ENCODE measurements around the gene TNIK. TPM values are rescaled to one million over a fixed set of nuclear protein-coding genes. Genes with fewer than 3 reads are reported as not detected.

Gene TNIK
- polyA plus RNA-seq, 1 of the 3 experiments (the other 2 are of a cell fraction): 19.4 TPM

DNA sequence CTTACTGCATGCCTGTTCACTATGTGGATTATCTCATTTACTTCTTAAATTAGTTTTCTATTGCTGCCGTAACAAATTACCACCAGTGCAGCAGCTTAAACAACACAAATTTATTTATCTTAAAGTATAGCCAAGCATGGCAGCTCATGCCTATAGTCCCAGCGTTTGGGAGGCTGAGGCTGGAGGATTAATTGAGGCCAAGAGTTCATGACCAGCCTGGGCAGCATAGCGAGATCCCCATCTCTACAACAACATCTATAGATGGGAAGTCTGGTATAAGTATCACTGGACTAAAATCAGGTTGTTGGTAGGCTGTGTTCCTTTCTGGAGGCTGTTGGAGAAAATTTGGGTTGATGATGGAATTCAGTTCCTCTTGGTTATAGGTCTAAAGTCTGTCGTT lies 438.8 kb downstream of the TNIK start:
- H3K27ac ChIP-seq (ENCODE audit: low read depth in 2 of 2, low read length in 1 of 2): no peak overlapping the region
- H3K4me3 ChIP-seq (ENCODE audit: low read depth in 2 of 2, low read length in 1 of 2): no peak overlapping the region
- H3K9ac ChIP-seq: no peak overlapping the region
- 63% methylated on average over 4 of the region's 4 CpGs for WGBS (ENCODE audit: low lambda C conversion rate)
- DNase-seq: no peak
- H3F3A ChIP-seq (replicated peaks; ENCODE audit: insufficient read depth): no peaks in the 10 kb centered on the region
- H4K20me1 ChIP-seq (ENCODE audit: insufficient read depth): no peaks in the 10 kb centered on the region
- TF ChIP-seq, protein P1, sequence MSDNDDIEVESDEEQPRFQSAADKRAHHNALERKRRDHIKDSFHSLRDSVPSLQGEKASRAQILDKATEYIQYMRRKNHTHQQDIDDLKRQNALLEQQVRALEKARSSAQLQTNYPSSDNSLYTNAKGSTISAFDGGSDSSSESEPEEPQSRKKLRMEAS (IDR thresholded peaks at IDR 0.05; ENCODE audit: low read depth): no peak
- TF ChIP-seq EZH2phosphoT487 (IDR thresholded peaks at IDR 0.05; ENCODE audit: borderline replicate concordance, low read depth) (no peak), FOXJ3 (CRISPR knock-in tag; IDR thresholded peaks at IDR 0.05) (no peak), GATA2 (CRISPR knock-in tag; IDR thresholded peaks at IDR 0.05) (no peak), TEAD4 (IDR thresholded peaks at IDR 0.05; ENCODE audit: borderline replicate concordance, insufficient read depth) (no peak), NRF1 (IDR thresholded peaks at IDR 0.05; ENCODE audit: low read depth, low read length) (no peak), SMC3 (IDR thresholded peaks at IDR 0.05; ENCODE audit: low read depth, low read length) (no peak), ELF1 (IDR thresholded peaks at IDR 0.05) (no peak), SIN3A (IDR thresholded peaks at IDR 0.05; ENCODE audit: borderline replicate concordance, low read depth, low read length) (no peak)
- TF ChIP-seq, protein P2, sequence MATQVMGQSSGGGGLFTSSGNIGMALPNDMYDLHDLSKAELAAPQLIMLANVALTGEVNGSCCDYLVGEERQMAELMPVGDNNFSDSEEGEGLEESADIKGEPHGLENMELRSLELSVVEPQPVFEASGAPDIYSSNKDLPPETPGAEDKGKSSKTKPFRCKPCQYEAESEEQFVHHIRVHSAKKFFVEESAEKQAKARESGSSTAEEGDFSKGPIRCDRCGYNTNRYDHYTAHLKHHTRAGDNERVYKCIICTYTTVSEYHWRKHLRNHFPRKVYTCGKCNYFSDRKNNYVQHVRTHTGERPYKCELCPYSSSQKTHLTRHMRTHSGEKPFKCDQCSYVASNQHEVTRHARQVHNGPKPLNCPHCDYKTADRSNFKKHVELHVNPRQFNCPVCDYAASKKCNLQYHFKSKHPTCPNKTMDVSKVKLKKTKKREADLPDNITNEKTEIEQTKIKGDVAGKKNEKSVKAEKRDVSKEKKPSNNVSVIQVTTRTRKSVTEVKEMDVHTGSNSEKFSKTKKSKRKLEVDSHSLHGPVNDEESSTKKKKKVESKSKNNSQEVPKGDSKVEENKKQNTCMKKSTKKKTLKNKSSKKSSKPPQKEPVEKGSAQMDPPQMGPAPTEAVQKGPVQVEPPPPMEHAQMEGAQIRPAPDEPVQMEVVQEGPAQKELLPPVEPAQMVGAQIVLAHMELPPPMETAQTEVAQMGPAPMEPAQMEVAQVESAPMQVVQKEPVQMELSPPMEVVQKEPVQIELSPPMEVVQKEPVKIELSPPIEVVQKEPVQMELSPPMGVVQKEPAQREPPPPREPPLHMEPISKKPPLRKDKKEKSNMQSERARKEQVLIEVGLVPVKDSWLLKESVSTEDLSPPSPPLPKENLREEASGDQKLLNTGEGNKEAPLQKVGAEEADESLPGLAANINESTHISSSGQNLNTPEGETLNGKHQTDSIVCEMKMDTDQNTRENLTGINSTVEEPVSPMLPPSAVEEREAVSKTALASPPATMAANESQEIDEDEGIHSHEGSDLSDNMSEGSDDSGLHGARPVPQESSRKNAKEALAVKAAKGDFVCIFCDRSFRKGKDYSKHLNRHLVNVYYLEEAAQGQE (IDR thresholded peaks at IDR 0.05; ENCODE audit: low read depth, low read length): no peak
- TF ChIP-seq, protein P3, sequence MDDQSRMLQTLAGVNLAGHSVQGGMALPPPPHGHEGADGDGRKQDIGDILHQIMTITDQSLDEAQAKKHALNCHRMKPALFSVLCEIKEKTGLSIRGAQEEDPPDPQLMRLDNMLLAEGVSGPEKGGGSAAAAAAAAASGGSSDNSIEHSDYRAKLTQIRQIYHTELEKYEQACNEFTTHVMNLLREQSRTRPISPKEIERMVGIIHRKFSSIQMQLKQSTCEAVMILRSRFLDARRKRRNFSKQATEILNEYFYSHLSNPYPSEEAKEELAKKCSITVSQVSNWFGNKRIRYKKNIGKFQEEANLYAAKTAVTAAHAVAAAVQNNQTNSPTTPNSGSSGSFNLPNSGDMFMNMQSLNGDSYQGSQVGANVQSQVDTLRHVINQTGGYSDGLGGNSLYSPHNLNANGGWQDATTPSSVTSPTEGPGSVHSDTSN (IDR thresholded peaks at IDR 0.05): no peak
- TF ChIP-seq, protein P4, sequence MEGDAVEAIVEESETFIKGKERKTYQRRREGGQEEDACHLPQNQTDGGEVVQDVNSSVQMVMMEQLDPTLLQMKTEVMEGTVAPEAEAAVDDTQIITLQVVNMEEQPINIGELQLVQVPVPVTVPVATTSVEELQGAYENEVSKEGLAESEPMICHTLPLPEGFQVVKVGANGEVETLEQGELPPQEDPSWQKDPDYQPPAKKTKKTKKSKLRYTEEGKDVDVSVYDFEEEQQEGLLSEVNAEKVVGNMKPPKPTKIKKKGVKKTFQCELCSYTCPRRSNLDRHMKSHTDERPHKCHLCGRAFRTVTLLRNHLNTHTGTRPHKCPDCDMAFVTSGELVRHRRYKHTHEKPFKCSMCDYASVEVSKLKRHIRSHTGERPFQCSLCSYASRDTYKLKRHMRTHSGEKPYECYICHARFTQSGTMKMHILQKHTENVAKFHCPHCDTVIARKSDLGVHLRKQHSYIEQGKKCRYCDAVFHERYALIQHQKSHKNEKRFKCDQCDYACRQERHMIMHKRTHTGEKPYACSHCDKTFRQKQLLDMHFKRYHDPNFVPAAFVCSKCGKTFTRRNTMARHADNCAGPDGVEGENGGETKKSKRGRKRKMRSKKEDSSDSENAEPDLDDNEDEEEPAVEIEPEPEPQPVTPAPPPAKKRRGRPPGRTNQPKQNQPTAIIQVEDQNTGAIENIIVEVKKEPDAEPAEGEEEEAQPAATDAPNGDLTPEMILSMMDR (IDR thresholded peaks at IDR 0.05): no peak
- H3K27me3 ChIP-seq (ENCODE audit: insufficient read depth): no peaks in the 10 kb centered on the region
- H3K79me2 ChIP-seq (ENCODE audit: insufficient read depth): no peaks in the 10 kb centered on the region
- H2AFZ ChIP-seq (ENCODE audit: low read depth): no peak overlapping the region
- CTCF ChIA-PET: no interaction called here
- no peaks in the 10 kb centered on the region for H3K9me2 ChIP-seq
- H3K36me3 ChIP-seq (replicated peaks in 1 of 2; ENCODE audit: control insufficient read depth in 1 of 2, insufficient read depth in 2 of 2, low read length in 1 of 2): no peaks in the 10 kb centered on the region
- H3K9me3 ChIP-seq: no peaks in the 10 kb centered on the region
- peaks cover 0 to 11% of the 10 kb centered on the region in 2 experiments; a peak in 2 of 4 replicates for H3K4me1 ChIP-seq (ENCODE audit: control insufficient read depth in 1 of 2, insufficient read depth in 2 of 2, low read depth in 1 of 2, low read length in 1 of 2)
- POLR2A ChIA-PET: no interaction called here
- no peak overlapping the region for H3K4me2 ChIP-seq
